HG02759 (cell line): ENCODE data around the gene PTPRD.

Experiments used
- ATAC-seq: cut with Tn5 transposase; IDR thresholded peaks from one replicate; pipeline ENCODE4 v1.9.1; 2021; ENCODE audit warnings: mild to moderate bottlenecking, moderate library complexity; ENCODE audit not compliant: unreplicated experiment

Gene PTPRD

DNA sequence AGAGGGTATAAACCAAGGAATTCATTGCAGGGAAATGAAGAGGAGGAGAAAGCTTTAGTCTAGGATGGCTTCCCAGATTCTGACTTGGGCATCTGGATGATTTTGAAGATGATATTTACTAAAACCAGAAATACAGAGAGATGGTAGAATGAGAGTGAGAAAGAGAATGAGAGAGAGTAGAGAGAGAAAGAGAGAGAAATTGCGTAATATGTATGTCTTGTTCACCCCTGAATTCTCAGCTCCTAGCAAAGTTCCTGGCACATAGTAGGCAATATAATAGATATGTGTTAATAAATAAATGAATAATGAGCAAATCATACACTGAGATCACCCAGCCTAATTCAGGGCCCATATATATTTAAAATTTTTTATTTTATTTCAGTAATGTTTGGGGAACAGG lies 1723.7 kb downstream of the PTPRD start:
- no peak for ATAC-seq

DNA sequence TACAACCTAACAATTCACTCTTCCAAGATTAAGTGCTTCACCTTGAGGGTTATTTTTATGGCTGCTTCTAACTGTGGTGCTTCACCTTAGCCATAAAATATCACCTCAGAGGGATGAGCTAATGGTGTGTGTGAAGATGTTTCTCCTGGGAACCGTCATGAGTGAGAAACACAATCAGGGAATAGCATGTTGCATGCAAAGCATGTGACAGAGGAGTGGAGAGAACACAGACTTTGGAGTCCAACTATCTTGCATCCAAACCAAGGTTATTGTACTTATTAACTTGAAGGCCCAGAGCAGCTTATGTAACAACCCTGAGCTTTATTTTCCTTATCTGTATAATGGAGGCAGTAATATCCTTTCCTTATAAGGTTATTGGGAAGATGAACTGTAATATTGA lies 1724.2 kb downstream of the PTPRD start:
- ATAC-seq: no peak

DNA sequence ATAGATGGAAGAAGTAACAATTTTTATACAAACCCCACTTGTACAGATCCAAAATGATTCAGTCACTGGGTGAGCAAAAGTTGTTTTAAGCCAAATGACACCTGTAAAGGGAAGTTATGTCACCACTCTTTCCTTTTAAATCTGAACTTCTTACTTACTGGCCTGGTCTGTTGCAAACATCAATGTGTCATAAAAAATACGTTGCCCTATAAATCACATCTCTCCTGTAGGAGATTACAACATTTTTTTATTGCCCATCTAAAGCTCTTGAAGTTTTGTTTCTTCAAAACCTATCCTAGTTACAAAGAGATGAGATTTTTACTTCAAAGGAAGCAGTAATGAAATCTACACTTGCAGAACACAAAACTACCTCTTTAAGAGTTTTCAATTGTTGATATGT lies 1725.4 kb downstream of the PTPRD start:
- no peak for ATAC-seq

DNA sequence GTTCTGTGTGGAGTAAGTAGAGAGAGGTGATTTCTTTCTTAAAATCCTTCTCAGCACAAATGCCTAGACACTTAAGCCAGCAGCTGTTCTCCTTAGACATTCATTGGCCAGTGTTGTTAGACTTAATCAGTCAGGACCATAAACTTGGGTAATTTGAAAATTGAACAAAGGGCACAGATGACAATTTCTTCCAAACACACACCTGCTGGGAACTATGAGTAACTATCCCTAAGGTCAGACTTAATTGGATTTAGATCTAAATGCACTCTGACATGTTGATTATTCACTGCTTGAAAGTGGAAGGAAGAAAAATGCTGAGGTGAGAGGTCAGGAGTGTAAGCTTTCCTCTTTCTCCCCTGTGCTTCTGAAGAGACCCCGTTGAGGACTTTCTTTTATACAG lies 1729.5 kb downstream of the PTPRD start:
- ATAC-seq: no peak

DNA sequence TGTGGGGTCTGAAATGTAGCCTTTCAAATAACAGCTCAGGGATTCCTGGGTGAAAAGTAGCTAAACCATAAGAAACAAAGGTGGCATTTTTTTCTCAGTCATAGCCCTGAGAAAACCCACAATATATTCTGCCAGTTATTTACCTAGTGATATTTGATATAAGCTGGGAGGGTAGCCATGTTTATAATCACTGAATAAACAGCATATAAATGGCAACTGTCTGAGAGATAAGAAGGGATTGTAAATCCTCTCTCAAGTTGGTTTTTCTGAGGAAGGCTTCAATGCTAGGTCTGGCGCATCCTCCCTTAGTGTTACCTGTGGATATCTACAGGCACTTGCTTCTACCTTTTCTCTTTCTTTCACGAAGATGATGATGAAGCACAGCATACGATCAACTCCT lies 1732.7 kb downstream of the PTPRD start:
- no peak for ATAC-seq

DNA sequence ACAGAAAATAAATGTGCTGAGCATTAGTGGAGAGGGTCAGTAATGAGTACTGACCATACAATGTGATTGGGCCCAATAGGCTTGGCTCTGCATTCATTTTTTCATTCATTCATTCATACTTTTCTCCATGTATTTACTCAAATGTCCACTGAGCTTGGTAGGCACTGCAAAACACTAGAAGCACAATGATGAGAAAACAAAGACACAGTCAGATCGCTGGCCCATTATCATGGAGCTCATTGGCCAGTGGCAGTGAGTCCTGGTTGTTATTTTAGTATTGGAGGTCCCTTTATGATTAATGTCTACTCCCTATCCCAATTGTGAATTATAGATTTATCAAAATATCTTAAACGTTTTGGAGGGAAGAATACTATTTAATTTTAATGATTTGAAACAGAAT lies 1733.5 kb downstream of the PTPRD start:
- ATAC-seq: no peak

DNA sequence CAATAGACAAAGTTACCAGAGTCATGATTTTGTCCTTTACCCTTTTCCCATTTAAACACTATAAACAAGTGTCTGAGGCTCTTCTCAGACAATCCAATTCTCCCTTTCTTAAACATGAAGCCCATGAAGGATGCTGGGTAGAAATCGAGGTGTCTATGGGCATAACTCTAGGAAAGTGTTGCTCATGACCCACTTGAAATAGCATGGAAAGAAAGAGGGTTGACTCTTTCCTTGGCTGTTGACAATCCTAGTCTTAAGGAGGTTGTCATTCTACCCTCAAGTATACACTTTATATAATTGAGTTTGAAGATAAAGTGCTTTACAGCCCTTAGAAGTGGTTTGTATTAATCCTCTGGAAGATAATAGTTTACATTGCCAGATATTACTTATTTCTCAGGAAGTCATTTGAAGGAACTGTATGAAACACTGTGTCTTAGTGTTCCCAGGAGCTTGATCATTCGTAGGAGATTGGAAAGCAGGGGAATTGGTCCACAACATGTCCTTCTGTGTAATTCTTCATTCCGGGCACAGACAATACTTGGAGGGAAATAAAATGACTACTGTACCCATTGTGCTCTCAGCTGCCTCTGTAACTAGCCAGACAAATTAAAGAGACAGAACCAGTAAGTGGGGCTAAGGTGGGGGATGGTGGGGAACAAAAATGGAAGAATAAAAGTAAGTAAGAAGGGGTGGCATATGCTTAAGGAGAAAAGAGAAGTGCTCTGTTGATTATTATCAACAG lies 1734.9 kb downstream of the PTPRD start:
- ATAC-seq: no peak

DNA sequence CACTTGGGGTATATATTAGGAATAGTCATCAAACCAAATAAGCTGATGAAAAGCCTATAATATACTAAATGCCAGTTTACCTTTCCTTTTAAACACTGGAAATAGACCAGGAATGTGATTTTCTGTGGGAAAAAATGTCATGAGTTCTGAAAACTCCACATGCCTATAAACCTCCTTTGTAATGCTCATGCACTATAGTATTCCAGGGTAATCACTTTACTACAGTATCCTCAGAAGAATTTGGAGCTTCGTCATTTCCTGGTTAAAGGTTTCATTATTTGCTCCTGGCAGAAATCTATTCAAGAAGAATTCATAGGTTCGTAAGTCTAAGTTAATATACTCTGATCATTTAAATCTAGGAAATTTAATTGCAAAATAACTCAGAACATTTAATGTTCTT lies 1736.5 kb downstream of the PTPRD start:
- ATAC-seq: no peak

DNA sequence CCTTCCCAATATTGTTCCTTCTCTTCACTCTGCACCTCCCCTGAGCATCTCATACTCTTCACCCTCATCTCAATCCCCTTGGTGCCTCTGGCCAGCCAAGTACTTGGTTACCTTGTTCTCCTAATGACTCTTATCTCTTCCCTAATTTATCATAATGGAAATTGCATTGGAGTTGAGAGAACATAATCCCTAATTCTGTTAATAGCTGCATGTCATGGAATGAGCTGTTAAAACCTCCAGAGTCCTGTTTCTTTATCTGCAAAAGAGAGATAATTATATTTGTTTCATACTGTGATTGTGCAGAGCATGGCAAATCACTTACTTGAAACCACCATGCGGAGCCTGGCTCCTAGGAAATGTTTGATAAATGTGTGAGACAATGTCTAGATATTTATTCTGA lies 1738.3 kb downstream of the PTPRD start:
- ATAC-seq: no peak

DNA sequence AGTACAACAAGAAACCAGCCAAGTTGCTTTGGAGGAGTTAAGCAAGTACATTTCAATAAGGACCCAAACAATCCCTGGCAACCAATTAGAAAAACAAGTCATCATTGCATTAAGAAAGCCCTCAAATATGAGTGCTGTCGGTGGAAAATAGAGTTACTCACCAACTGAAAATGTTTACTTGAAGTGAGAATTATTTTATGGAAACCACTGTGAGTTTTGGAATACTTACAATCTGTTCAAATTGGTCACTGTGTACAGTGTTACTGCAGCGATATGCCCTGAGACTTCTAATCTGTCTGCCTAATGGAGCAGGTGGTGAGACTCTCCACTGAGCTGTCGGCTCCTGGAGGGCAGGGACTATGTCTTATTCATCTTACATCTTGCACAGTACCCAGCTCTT lies 1740.0 kb downstream of the PTPRD start:
- ATAC-seq: no peak

DNA sequence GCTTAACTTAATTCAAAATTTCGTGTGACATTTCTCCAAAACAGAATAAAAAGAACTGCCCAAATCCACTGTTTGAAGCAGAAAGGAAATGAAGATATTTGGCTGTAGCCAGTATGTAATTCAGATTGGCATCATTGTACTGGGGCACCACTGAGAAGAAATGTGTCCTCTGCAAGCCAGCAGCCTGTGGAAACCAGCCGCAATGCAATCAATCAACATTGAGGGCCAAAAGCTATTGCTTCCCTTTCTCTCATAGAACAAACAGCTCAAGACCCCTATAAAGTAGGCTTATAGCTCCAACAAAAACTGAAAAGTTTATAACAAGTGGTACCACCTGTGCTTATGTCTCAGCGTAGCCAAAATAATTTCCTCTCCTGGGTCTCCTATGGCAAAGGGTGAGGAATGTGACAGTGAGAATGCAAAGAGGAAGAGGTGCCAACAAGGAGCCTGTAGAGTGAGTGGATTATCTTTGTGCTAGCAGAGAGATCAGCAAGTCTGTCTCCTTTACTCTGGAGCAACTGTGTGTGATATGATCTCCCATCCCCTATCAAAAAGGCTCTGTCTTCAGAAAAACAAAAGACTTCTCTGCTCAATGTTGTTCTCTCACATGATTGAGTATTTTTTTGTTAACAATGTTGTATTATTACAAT lies 1740.9 kb downstream of the PTPRD start:
- ATAC-seq: no peak

DNA sequence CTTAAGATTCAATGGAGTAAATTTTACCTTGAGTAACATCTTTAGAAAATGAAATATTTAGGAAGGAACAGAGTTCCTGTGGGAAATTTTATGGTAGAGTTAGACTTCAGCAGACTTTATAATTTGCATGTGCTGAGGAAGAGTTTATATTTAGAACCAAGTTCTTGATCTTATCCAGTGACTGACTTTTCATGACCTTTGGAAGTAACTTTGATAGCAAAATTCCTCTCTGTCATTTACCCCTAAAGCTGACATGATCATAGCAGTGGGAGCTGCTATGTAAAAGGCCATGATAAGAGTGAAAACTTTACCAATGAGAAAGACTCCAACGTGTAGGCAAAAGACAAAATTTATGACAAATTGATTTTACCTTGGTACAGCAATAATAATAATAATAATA lies 1741.4 kb downstream of the PTPRD start:
- no peak for ATAC-seq

DNA sequence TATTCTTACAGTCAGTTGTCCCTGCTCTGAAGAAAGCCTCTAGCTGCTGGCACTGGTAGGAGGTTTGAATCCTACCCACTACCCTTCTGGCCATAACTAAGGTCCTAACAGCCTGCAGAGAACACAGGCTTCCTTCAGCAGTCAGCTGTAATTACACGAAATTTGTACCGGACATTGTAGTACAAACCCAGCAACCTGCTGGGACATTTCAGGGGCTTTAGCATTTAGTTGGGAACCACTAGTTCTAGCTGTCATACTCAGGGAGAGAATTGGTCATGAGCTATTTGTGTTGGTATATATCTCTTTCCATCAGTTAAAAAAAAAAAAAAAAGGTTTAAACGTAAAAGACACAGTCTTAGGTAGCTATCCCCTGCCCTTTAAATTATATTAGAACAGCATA lies 1743.0 kb downstream of the PTPRD start:
- ATAC-seq: no peak

DNA sequence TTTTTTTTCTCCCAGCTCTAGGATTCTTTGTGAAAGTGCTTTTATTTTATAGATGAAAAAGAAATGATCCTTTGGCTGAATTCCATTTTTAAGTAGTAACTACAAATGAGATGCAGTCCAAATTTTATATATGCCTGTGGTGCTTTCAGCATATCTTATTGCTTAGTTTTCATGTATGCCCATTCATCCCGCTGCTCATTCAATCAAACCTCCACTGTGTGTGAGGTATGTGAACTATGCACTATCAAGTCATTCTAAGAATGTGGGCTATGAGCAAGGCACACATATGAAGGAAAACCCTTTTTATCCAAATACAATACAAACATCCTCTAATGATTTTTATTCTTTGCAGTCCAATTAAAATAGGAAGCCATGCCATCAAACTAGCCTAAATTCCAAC lies 1744.2 kb downstream of the PTPRD start:
- ATAC-seq: no peak

DNA sequence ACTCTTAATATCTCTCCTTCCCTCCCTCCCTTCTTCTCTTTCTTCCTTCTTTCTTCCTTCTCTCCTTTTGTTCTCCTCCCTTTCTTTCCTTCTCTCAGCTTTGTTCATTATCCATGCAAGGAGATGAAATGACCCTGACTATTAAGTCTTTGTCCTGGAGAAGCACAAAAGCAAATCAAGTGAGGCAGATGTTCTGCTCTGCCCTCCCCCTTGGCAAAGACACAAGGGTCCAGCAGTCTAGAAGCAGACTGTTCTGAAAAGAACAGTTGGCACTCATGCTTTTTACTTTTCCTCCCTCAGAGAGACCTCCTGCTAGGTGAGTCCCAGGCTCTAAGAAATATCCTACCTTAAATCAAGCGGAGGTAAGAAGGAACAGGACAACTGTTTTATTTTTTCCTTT lies 1745.7 kb downstream of the PTPRD start:
- no peak for ATAC-seq

DNA sequence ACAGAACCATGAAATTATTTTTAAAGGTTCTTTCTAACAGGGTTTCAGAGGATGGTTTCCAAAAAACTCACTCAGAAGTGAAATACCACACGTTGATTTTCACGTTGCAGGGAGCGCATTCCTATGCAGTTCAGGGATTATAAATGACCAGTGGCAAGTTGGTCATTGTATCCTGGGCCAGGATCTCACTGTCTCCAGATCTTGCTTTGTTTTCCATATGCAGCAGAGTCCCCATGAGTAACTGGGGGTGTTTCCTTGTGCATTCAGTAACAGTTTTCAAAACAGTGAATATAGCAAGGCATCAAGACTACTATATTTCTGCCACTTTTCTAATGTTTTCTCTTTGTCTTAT lies 1748.3 kb downstream of the PTPRD start:
- ATAC-seq: no peak

DNA sequence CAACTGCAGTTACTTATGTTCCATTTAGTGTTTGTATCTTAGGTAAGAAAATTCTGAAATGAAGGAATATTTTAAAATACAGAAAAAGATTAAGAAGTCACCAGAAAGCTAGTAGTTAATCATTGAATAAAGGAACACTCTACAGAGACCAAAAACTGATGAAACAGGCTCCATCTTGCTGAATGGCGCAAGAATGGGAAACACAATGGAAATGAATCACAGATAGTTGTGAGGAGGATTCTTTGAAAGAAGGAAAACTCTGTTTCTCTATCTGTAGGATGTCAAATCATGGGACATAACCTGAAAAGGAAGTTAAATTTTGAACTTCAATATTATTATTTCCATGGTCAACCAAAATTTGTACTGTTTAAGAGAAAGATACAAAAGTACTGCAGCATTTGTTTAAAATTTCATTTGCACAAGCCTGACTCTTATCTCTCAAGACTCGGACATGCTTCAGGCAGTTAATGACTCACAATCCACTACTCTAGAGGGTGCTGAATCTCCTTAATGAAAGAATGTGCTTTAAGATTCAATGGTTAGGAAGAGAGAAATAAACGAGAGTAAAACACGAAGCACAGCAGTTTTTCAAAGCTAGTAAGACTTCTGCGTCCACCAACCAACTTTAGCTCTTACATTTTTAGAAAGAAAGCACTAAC lies 1748.8 kb downstream of the PTPRD start:
- no peak for ATAC-seq

DNA sequence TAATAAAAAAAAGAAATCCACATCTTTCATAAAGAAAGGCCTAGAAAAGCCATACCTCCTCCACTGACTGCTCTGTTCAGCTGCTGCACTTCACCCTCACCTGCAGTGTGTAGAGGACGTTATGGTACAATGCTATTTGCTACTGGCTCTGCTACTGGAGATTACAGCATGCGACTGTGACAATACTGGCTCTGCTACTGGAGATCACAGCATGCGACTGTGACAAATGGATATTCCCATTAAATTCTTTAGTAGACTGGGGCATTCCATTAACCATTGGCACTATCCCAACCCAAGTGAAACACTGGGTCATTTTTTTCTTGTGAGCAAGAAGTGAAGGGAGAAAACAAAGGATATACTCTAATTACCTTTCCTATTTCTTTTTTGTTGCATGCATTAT lies 1749.7 kb downstream of the PTPRD start:
- no peak for ATAC-seq

DNA sequence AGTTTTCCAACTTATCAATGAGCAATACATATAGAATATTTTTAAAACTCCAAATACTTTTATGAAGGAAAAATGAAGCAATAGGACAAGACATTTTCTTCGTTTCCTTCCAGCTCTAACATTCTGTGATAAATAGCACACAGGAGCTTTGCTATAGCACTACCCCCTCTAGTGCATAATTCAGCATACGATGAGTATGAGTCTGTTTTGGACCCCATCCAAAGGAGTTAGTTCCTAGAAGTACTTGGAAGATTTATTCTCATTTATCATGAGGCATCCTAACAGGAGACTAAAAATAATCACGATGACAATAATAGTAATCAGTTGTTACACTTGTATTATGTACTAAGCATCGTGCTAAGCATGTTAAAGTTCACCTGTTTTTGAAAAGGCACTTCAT lies 1751.9 kb downstream of the PTPRD start:
- ATAC-seq: no peak

DNA sequence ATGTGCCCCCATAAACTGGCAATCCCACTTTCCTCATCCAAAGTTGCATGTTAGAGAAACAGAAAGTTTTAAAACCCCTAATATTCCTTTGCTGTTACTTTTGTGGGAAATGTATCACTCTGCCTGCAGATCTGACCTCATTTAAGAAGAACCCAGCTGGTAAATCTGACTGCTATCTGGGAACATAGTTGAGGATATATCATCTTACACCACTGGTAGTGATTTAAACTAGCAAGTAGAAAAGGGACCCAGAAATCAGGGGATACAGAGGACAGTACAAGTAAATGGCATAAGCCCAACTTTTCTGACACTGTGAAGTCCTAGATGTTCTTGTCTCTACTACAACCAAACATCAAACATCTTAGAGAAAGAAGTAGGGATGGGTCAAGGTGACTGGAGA lies 1752.7 kb downstream of the PTPRD start:
- ATAC-seq: no peak

DNA sequence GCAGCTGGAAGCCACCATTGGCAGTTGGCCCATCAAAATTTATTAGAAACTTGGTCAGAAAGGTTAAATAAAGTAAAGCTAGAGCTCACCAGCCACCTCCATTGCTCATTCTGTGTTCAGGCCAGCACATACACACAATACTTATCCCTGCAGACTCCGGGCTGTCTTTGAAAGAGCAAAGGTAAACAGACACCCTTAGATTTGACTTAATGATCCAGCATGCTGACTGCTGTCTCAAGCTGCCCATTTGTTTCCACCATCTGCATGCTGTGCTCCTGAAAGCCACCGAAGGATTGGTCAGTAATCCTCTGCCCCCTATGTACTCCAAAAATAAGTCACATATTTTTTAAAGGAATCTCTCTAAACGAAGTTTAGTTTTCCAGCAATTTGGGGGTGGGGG lies 1753.4 kb downstream of the PTPRD start:
- ATAC-seq: no peak

DNA sequence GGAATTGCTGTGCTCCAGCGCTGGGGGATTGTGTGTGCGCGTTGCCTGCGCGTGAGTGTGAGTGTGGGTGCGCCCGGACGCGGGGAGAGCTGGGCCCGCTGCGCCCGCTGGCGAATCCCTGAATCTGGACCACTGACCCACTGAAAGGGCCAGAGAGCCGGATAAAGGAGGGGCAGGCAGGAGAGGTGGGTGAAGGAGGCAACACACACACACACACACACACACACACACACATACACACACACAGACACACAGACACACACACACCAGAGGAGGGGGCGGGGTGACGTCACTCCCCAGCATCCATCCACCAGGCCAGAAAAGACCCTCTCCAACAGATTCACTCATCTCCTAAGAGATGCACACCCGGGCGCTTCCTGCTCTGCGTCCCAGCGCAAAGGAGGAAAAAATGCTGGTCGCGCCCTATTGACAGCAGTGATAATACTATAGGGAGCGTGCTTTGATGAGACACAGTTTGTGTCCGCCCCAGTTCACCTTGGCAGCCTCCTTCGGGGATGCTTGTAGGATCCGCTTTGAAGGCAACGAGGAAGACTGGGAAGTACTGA lies 1754.1 kb downstream of the PTPRD start:
- no peak for ATAC-seq
